Inflammatory macrophage treated with lipopolysaccharide for 4 hours (primary cell): Measurements from ENCODE around the gene PTPMT1.
A peak's percentile ranks its signal among the peaks of the same experiment; 100 is the strongest.
"Not testable (repeated sequence)": the region's sequence is repeated elsewhere in the genome, so short reads cannot be mapped to it uniquely, and the experiment has no call there.

Experiments used
- DNase-seq: peaks from one replicate; pipeline ENCODE4 v3.0.0-alpha.2; 2020

The PTPMT1 gene

GRCh38 chr11:47565340-47566148 lies at the start of gene PTPMT1:
PTPMT1 (plus strand) TSS chr11:47565599; CDS start chr11:47565623, 24 bp downstream.
- peak; percentile 80 for DNase-seq

GRCh38 chr11:47516155-47516554 lies 49.2 kb upstream of the PTPMT1 start:
- peak; percentile 30 for DNase-seq

- no peak for DNase-seq
Measured at GRCh38 chr11:47516984-47517853, 48.2 kb upstream of the PTPMT1 start.

GRCh38 chr11:47518212-47518964 lies 47.0 kb upstream of the PTPMT1 start:
- no peak for DNase-seq

GRCh38 chr11:47523490-47524225 lies 41.7 kb upstream of the PTPMT1 start:
- DNase-seq = peak; percentile 85

- peak; percentile 56 for DNase-seq
Measured at GRCh38 chr11:47524291-47524874, 41.0 kb upstream of the PTPMT1 start.

- not testable (repeated sequence) for DNase-seq
Measured at GRCh38 chr11:47526032-47526431, 39.4 kb upstream of the PTPMT1 start.

- no peak for DNase-seq
Measured at GRCh38 chr11:47527186-47527585, 38.2 kb upstream of the PTPMT1 start.

GRCh38 chr11:47529951-47530350 lies 35.4 kb upstream of the PTPMT1 start:
- DNase-seq = no peak

- not testable (repeated sequence) for DNase-seq
Measured at GRCh38 chr11:47530721-47531120, 34.7 kb upstream of the PTPMT1 start.

- no peak for DNase-seq
Measured at GRCh38 chr11:47531666-47532065, 33.7 kb upstream of the PTPMT1 start.

- DNase-seq = peak; percentile 35
Measured at GRCh38 chr11:47532597-47533213, 32.7 kb upstream of the PTPMT1 start.

GRCh38 chr11:47533690-47534151 lies 31.7 kb upstream of the PTPMT1 start:
- peak; percentile 55 for DNase-seq

GRCh38 chr11:47534704-47535251 lies 30.6 kb upstream of the PTPMT1 start:
- DNase-seq = no peak

GRCh38 chr11:47536915-47537314 lies 28.5 kb upstream of the PTPMT1 start:
- no peak for DNase-seq

GRCh38 chr11:47538741-47539565 lies 26.4 kb upstream of the PTPMT1 start:
- no peak for DNase-seq

- no peak for DNase-seq
Measured at GRCh38 chr11:47539681-47540039, 25.7 kb upstream of the PTPMT1 start.

GRCh38 chr11:47541070-47541469 lies 24.3 kb upstream of the PTPMT1 start:
- no peak for DNase-seq

- no peak for DNase-seq
Measured at GRCh38 chr11:47545298-47545697, 20.1 kb upstream of the PTPMT1 start.

- DNase-seq = not testable (repeated sequence)
Measured at GRCh38 chr11:47546274-47546673, 19.1 kb upstream of the PTPMT1 start.
